Measurements from ENCODE around the gene RNF167. TPM values are rescaled to one million over a fixed set of nuclear protein-coding genes. Genes with fewer than 3 reads are reported as not detected.
A peak's percentile ranks its signal among the peaks of the same experiment; 100 is the strongest.

The RNF167 gene
- total and polyA plus RNA-seq, 2 of the 13 experiments (the other 11 are each of a cell fraction or from before 2014, with no cell fraction given) = 44.1 to 45.4 TPM

DNA sequence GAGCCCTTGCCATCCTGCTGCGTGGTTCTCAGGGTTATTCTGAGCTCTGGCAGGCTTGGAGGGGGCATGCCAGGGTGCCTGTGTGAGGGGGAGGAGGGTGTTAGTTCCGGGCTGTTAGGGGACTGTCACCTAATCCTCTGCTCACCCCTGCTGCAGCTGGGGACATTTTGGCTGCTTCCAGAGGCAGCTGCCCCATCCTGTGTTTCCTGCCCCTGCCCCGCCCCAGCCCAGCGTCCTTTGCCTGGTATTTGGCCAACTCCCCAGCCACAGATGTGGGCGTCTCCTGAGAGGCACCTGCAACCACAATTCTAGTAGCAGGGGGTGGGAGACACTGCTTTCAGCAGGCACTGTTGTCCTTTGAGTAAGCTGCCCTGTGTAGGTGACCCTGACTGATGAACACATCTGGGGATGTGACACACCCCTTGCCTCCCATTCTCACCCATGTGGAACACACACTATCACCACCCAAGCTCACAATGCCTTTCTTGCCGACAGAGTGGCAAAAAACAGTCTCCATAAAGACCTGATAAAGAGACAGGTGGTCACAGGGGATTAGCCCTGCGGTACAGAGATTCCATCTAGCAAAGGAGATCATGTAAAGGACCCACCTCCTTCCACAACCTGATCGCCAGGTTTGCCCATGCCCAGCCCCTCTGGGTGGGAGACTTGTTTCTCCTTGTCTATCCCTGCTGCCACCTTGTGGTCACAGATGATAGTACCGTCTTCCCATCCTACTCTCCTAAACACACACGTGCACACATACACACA is 36.8 kb upstream of the RNF167 start, which contains the start of gene CHRNE (continued):
- TF ChIP-seq, protein P1, sequence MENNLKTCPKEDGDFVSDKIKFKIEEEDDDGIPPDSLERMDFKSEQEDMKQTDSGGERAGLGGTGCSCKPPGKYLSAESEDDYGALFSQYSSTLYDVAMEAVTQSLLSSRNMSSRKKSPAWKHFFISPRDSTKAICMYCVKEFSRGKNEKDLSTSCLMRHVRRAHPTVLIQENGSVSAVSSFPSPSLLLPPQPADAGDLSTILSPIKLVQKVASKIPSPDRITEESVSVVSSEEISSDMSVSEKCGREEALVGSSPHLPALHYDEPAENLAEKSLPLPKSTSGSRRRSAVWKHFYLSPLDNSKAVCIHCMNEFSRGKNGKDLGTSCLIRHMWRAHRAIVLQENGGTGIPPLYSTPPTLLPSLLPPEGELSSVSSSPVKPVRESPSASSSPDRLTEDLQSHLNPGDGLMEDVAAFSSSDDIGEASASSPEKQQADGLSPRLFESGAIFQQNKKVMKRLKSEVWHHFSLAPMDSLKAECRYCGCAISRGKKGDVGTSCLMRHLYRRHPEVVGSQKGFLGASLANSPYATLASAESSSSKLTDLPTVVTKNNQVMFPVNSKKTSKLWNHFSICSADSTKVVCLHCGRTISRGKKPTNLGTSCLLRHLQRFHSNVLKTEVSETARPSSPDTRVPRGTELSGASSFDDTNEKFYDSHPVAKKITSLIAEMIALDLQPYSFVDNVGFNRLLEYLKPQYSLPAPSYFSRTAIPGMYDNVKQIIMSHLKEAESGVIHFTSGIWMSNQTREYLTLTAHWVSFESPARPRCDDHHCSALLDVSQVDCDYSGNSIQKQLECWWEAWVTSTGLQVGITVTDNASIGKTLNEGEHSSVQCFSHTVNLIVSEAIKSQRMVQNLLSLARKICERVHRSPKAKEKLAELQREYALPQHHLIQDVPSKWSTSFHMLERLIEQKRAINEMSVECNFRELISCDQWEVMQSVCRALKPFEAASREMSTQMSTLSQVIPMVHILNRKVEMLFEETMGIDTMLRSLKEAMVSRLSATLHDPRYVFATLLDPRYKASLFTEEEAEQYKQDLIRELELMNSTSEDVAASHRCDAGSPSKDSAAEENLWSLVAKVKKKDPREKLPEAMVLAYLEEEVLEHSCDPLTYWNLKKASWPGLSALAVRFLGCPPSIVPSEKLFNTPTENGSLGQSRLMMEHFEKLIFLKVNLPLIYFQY (CRISPR knock-in tag; IDR thresholded peaks at IDR 0.05; ENCODE audit: borderline replicate concordance) = no peak
- TF ChIP-seq, protein P2, sequence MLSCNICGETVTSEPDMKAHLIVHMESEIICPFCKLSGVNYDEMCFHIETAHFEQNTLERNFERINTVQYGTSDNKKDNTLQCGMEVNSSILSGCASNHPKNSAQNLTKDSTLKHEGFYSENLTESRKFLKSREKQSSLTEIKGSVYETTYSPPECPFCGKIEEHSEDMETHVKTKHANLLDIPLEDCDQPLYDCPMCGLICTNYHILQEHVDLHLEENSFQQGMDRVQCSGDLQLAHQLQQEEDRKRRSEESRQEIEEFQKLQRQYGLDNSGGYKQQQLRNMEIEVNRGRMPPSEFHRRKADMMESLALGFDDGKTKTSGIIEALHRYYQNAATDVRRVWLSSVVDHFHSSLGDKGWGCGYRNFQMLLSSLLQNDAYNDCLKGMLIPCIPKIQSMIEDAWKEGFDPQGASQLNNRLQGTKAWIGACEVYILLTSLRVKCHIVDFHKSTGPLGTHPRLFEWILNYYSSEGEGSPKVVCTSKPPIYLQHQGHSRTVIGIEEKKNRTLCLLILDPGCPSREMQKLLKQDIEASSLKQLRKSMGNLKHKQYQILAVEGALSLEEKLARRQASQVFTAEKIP (CRISPR knock-in tag; IDR thresholded peaks at IDR 0.05; ENCODE audit: borderline replicate concordance) = no peak
- no peak for TF ChIP-seq ZBTB7B (CRISPR knock-in tag; IDR thresholded peaks at IDR 0.05)
- TF ChIP-seq NCOA5 (CRISPR knock-in tag; IDR thresholded peaks at IDR 0.05) = no peak
- 0 out of 2 replicates have a peak, but pooled peaks have one; percentile 44 for TF ChIP-seq SAP130 (CRISPR knock-in tag; IDR thresholded peaks at IDR 0.05; ENCODE audit: low read depth)
- no peak for TF ChIP-seq NFYB (CRISPR knock-in tag; IDR thresholded peaks at IDR 0.05)
- TF ChIP-seq, protein P3, sequence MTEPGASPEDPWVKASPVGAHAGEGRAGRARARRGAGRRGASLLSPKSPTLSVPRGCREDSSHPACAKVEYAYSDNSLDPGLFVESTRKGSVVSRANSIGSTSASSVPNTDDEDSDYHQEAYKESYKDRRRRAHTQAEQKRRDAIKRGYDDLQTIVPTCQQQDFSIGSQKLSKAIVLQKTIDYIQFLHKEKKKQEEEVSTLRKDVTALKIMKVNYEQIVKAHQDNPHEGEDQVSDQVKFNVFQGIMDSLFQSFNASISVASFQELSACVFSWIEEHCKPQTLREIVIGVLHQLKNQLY (CRISPR knock-in tag; IDR thresholded peaks at IDR 0.05) = no peak
- no peak for TF ChIP-seq ZNF251 (CRISPR knock-in tag; IDR thresholded peaks at IDR 0.05)
- TF ChIP-seq ZNF781 (CRISPR knock-in tag; IDR thresholded peaks at IDR 0.05; ENCODE audit: borderline replicate concordance, not compliant biosample characterization) = no peak
- TF ChIP-seq, protein P4, sequence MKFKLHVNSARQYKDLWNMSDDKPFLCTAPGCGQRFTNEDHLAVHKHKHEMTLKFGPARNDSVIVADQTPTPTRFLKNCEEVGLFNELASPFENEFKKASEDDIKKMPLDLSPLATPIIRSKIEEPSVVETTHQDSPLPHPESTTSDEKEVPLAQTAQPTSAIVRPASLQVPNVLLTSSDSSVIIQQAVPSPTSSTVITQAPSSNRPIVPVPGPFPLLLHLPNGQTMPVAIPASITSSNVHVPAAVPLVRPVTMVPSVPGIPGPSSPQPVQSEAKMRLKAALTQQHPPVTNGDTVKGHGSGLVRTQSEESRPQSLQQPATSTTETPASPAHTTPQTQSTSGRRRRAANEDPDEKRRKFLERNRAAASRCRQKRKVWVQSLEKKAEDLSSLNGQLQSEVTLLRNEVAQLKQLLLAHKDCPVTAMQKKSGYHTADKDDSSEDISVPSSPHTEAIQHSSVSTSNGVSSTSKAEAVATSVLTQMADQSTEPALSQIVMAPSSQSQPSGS (CRISPR knock-in tag; IDR thresholded peaks at IDR 0.05) = no peak
- no peak for TF ChIP-seq KLF15 (CRISPR knock-in tag; IDR thresholded peaks at IDR 0.05; ENCODE audit: borderline replicate concordance)
- no peak for TF ChIP-seq NFRKB (IDR thresholded peaks at IDR 0.05)
- TF ChIP-seq SMC3 (IDR thresholded peaks at IDR 0.05; ENCODE audit: low read length) = peak; percentile 50
- TF ChIP-seq, protein P5, sequence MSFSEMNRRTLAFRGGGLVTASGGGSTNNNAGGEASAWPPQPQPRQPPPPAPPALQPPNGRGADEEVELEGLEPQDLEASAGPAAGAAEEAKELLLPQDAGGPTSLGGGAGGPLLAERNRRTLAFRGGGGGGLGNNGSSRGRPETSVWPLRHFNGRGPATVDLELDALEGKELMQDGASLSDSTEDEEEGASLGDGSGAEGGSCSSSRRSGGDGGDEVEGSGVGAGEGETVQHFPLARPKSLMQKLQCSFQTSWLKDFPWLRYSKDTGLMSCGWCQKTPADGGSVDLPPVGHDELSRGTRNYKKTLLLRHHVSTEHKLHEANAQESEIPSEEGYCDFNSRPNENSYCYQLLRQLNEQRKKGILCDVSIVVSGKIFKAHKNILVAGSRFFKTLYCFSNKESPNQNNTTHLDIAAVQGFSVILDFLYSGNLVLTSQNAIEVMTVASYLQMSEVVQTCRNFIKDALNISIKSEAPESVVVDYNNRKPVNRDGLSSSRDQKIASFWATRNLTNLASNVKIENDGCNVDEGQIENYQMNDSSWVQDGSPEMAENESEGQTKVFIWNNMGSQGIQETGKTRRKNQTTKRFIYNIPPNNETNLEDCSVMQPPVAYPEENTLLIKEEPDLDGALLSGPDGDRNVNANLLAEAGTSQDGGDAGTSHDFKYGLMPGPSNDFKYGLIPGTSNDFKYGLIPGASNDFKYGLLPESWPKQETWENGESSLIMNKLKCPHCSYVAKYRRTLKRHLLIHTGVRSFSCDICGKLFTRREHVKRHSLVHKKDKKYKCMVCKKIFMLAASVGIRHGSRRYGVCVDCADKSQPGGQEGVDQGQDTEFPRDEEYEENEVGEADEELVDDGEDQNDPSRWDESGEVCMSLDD (CRISPR knock-in tag; IDR thresholded peaks at IDR 0.05; ENCODE audit: borderline replicate concordance) = no peak
- TF ChIP-seq NFIC (IDR thresholded peaks at IDR 0.05; ENCODE audit: low read length) = no peak
- no peak for TF ChIP-seq ZNF776 (CRISPR knock-in tag; IDR thresholded peaks at IDR 0.05)
- no peak for TF ChIP-seq KAT8 (CRISPR knock-in tag; IDR thresholded peaks at IDR 0.05)
- TF ChIP-seq, protein P6, sequence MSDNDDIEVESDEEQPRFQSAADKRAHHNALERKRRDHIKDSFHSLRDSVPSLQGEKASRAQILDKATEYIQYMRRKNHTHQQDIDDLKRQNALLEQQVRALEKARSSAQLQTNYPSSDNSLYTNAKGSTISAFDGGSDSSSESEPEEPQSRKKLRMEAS (IDR thresholded peaks at IDR 0.05) = peak; percentile 18; the same call in 1 of the 2 replicates

Data from HepG2 (cell line).